GM10266 (cell line): Measurements from ENCODE around the gene ELFN1.

ENCODE experiments used
- DNase-seq: peaks from one replicate; pipeline ENCODE4 v3.0.0; 2012; ENCODE audit errors: extremely low spot score
- CTCF ChIP-seq: IDR thresholded peaks from 2 replicates; pipeline ENCODE4 v1.5.1; 2012; ENCODE audit warnings: mild to moderate bottlenecking, low read depth; ENCODE audit not compliant: control insufficient read depth, insufficient read depth; ENCODE audit errors: missing control alignments

ELFN1 gene

GRCh38 chr7:1738511-1738910 is 68.4 kb downstream of the ELFN1 start:
- DNase-seq, result no peak

GRCh38 chr7:1738956-1739355 is 68.9 kb downstream of the ELFN1 start:
- no peak for DNase-seq
- TF ChIP-seq CTCF, result no peak

More at GRCh38 chr7:1738511-1738910, 68.4 kb downstream of the ELFN1 start:
- no peak for TF ChIP-seq CTCF

GRCh38 chr7:1739593-1739992 is 69.5 kb downstream of the ELFN1 start:
- no peak for TF ChIP-seq CTCF
- DNase-seq, result no peak

GRCh38 chr7:1740214-1740613 is 70.1 kb downstream of the ELFN1 start:
- no peak for TF ChIP-seq CTCF

GRCh38 chr7:1741246-1741645 is 71.2 kb downstream of the ELFN1 start:
- DNase-seq, result no peak
- TF ChIP-seq CTCF, result no peak

More at GRCh38 chr7:1740214-1740613, 70.1 kb downstream of the ELFN1 start:
- no peak for DNase-seq

GRCh38 chr7:1741751-1742554 is 71.9 kb downstream of the ELFN1 start:
- TF ChIP-seq CTCF, result no peak
- peak; percentile 87 for DNase-seq

- DNase-seq, result peak; percentile 89
Observed at GRCh38 chr7:1742555-1743303, 72.7 kb downstream of the ELFN1 start.

More at GRCh38 chr7:1742555-1743303, 72.7 kb downstream of the ELFN1 start:
- TF ChIP-seq CTCF, result no peak
